CD4-positive, alpha-beta T cell (primary cell): ENCODE measurements around the gene MOGAT3. TPM values are rescaled to one million over a fixed set of nuclear protein-coding genes. Genes with fewer than 3 reads are reported as not detected.

Experiments used
- ATAC-seq: fragments of 200-7000 bp; cut with Tn5 transposase; one replicate; pipeline ENCODE4 v1.10.0; 2022; ENCODE audit warnings: mild to moderate bottlenecking; ENCODE audit not compliant: poor library complexity
- CTCF ChIA-PET: fragments of 350-600 bp; sonication (Branson Sonifier 250); formaldehyde crosslinking; loops from one replicate; lab custom pipeline; 2021; ENCODE audit warnings: antibody characterized with exemption, inconsistent platforms; lab: Charles Lee
- POLR2A ChIA-PET: fragments of 350-600 bp; sonication (Branson Sonifier 250); formaldehyde crosslinking; loops from one replicate; lab custom pipeline; 2021; ENCODE audit warnings: antibody characterized with exemption, inconsistent platforms; lab: Charles Lee
- DNase-seq, 14 experiments: peaks; one replicate each; pipeline ENCODE4 v3.0.0-alpha.2; 2013 to 2020; ENCODE audit warnings: mixed read lengths in 2 of 14
- H3K27ac ChIP-seq, 2 donors: one replicate each; pipeline versions ENCODE4 v1.5.1 to v1.7.0; 2013; ENCODE audit warnings: low read length in 2 of 2, low read depth in 1 of 2, mild to moderate bottlenecking in 1 of 2
- H3K27me3 ChIP-seq, 2 experiments: 1 replicate in 1 of 2; 2 replicates in 1 of 2; pipeline versions ENCODE4 v1.6.1 to v1.7.0; 2013; ENCODE audit warnings: low read length in 2 of 2, control low read depth in 1 of 2, mild to moderate bottlenecking in 1 of 2, moderate library complexity in 1 of 2; ENCODE audit not compliant: insufficient read depth in 2 of 2, control insufficient read depth in 1 of 2
- H3K36me3 ChIP-seq: one replicate; pipeline ENCODE4 v1.6.1; 2013; ENCODE audit warnings: low read length, control low read depth; ENCODE audit not compliant: insufficient read depth
- H3K4me1 ChIP-seq: one replicate; pipeline ENCODE4 v1.6.1; 2013; ENCODE audit warnings: low read length, control low read depth; ENCODE audit not compliant: insufficient read depth
- H3K4me3 ChIP-seq: one replicate; pipeline ENCODE4 v1.5.1; 2013; ENCODE audit warnings: mild to moderate bottlenecking, low read length, moderate library complexity
- H3K9me3 ChIP-seq, 2 experiments: 1 replicate in 1 of 2; 2 replicates in 1 of 2; pipeline versions ENCODE4 v1.6.1 to v1.7.0; 2013; ENCODE audit warnings: low read length in 2 of 2, mild to moderate bottlenecking in 2 of 2, control low read depth in 1 of 2, moderate library complexity in 1 of 2; ENCODE audit not compliant: control insufficient read depth in 1 of 2, insufficient read depth in 1 of 2
- H3K27ac Mint-ChIP-seq: one replicate; pipeline ENCODE4 v1.8.0; 2020; ENCODE audit warnings: mixed read lengths
- H3K27me3 Mint-ChIP-seq: one replicate; pipeline ENCODE4 v1.8.0; 2021; ENCODE audit warnings: mixed read lengths
- H3K36me3 Mint-ChIP-seq: one replicate; pipeline ENCODE4 v1.8.0; 2021; ENCODE audit warnings: low read depth, mixed read lengths
- H3K4me1 Mint-ChIP-seq: one replicate; pipeline ENCODE4 v1.8.0; 2021; ENCODE audit warnings: low read depth, mixed read lengths
- H3K4me3 Mint-ChIP-seq: one replicate; pipeline ENCODE4 v1.8.0; 2020; ENCODE audit warnings: mild to moderate bottlenecking, mixed read lengths
- H3K9me3 Mint-ChIP-seq: one replicate; pipeline ENCODE4 v1.8.0; 2020; ENCODE audit warnings: mixed read lengths
- CTCF ChIP-seq: fragments of 200-600 bp; IDR thresholded peaks from one replicate; pipeline ENCODE4 v1.8.0; 2022; ENCODE audit warnings: antibody characterized with exemption, mild to moderate bottlenecking
- intact Hi-C, 2 experiments: fragments of 100-400 bp; cut with DNase I in 1 of 2; cut with micrococcal nuclease in 1 of 2; formaldehyde crosslinking; loops; one replicate each; pipeline versions ENCODE4 v1.15.1 to v1.9.0; 2023 to 2025; cut with DNase I, micrococcal nuclease
- total RNA-seq, 174 experiments: library from RNA in 2 of 174; stranded (reverse) in 2 of 174; gene quantifications; one replicate each; pipeline ENCODE4 v1.2.3 and lab custom pipeline; 2021 to 2026

Gene MOGAT3
- total RNA-seq, 2 experiments from 2014 or later: 0.11 TPM; not detected in 1

GRCh38 chr7:101216001-101216859 lies 15.4 kb upstream of the MOGAT3 start:
- ChIA-PET CTCF (interaction anchor here (1.4 kb wide), 1 partner anchor 19 kb away, joined by 3 read pairs; no protein-coding TSS in a partner anchor), POLR2A (interaction anchor here (2.8 to 3.3 kb wide), 2 partner anchors 28 to 36 kb away, joined by 30 to 55 read pairs; partner anchors contain the start of gene FIS1)
- peak overlapping the region; percentile 83 for H3K4me3 ChIP-seq
- peaks cover 41% of the 10 kb centered on the region for H3K4me1 ChIP-seq
- H3K27me3 ChIP-seq: no peaks in the 10 kb centered on the region
- peak overlapping the region in 1 of 2 donors; percentile 13 for H3K27ac ChIP-seq
- Mint-ChIP-seq H3K9me3 (no peaks in the 10 kb centered on the region), H3K36me3 (peaks cover 29% of the 10 kb centered on the region), H3K27ac (peak overlapping the region; percentile 87), H3K27me3 (no peaks in the 10 kb centered on the region), H3K4me3 (peak overlapping the region; percentile 95), H3K4me1 (peaks cover 38% of the 10 kb centered on the region)
- TF ChIP-seq CTCF: no peak
- peaks cover 32% of the 10 kb centered on the region for H3K36me3 ChIP-seq
- H3K9me3 ChIP-seq: no peaks in the 10 kb centered on the region
- no peak for ATAC-seq
- intact Hi-C loops: loop anchor here in 1 of 2 experiments (2.0 to 10.0 kb wide), 2 partner anchors 61 to 321 kb away; partner anchors contain the start of genes ACHE and AP1S1
- peak in 2 of 14 experiments; percentile 3 to 25 for DNase-seq

- H3K4me1 Mint-ChIP-seq: peaks cover 10% of the 10 kb centered on the region
- no peak overlapping the region for H3K4me3 ChIP-seq
- H3K36me3 Mint-ChIP-seq: peaks cover 34% of the 10 kb centered on the region
- no peak overlapping the region for H3K4me3 Mint-ChIP-seq
- H3K27ac Mint-ChIP-seq: no peak overlapping the region
- H3K4me1 ChIP-seq: peaks cover 13% of the 10 kb centered on the region
- peaks cover 46% of the 10 kb centered on the region for H3K36me3 ChIP-seq
- TF ChIP-seq CTCF: no peak
- no peaks in the 10 kb centered on the region for H3K27me3 ChIP-seq
- POLR2A ChIA-PET: no interaction called here
- CTCF ChIA-PET: no interaction called here
- H3K9me3 ChIP-seq: no peaks in the 10 kb centered on the region
- DNase-seq: no peak
- no peaks in the 10 kb centered on the region for H3K9me3 Mint-ChIP-seq
- ATAC-seq: no peak
- H3K27ac ChIP-seq: no peak overlapping the region
- intact Hi-C loops: loop anchor here in 1 of 2 experiments (10.0 kb wide), 1 partner anchor 317 kb away; the partner anchor contains the start of gene ACHE
- H3K27me3 Mint-ChIP-seq: no peaks in the 10 kb centered on the region
Measured at GRCh38 chr7:101212014-101212413, 11.2 kb upstream of the MOGAT3 start.

- Mint-ChIP-seq H3K36me3 (peaks cover 31% of the 10 kb centered on the region), H3K4me3 (no peak overlapping the region), H3K27me3 (no peaks in the 10 kb centered on the region), H3K9me3 (no peaks in the 10 kb centered on the region), H3K4me1 (peaks cover 7% of the 10 kb centered on the region), H3K27ac (no peak overlapping the region)
- ATAC-seq: no peak
- Histone ChIP-seq H3K36me3 (peaks cover 46% of the 10 kb centered on the region), H3K27ac (no peak overlapping the region), H3K27me3 (no peaks in the 10 kb centered on the region), H3K9me3 (no peaks in the 10 kb centered on the region), H3K4me3 (no peak overlapping the region), H3K4me1 (peaks cover 8% of the 10 kb centered on the region)
- DNase-seq: no peak
- no peak for TF ChIP-seq CTCF
- intact Hi-C loops: loop anchor here in 1 of 2 experiments (10.0 kb wide), 1 partner anchor 317 kb away; the partner anchor contains the start of gene ACHE
- POLR2A ChIA-PET: no interaction called here
- CTCF ChIA-PET: no interaction called here
Measured at GRCh38 chr7:101211501-101211900, 10.7 kb upstream of the MOGAT3 start.
